Muscle layer of colon (tissue), 2 donors: ENCODE measurements around the gene LSR.

Experiments used
- H3K27ac ChIP-seq: one replicate; pipeline ENCODE4 v1.7.0; 2013; ENCODE audit warnings: low read depth, mild to moderate bottlenecking, low read length, moderate library complexity
- H3K27me3 ChIP-seq, 2 donors: one replicate each; pipeline ENCODE4 v1.7.0; 2013; ENCODE audit warnings: low read length in 2 of 2, mild to moderate bottlenecking in 2 of 2; ENCODE audit not compliant: insufficient read depth in 2 of 2, control insufficient read depth in 1 of 2
- H3K36me3 ChIP-seq: one replicate; pipeline ENCODE4 v1.7.0; 2013; ENCODE audit warnings: mild to moderate bottlenecking, low read length; ENCODE audit not compliant: insufficient read depth
- H3K4me1 ChIP-seq: one replicate; pipeline ENCODE4 v1.7.0; 2013; ENCODE audit warnings: mild to moderate bottlenecking, low read length; ENCODE audit not compliant: insufficient read depth
- H3K4me3 ChIP-seq, 2 donors: one replicate each; pipeline ENCODE4 v1.7.0; 2013; ENCODE audit warnings: low read length in 2 of 2, low read depth in 1 of 2, mild to moderate bottlenecking in 1 of 2, moderate library complexity in 1 of 2
- H3K9ac ChIP-seq: one replicate; pipeline ENCODE4 v1.7.0; 2013; ENCODE audit warnings: low read length
- H3K9me3 ChIP-seq: one replicate; pipeline ENCODE4 v1.7.0; 2013; ENCODE audit warnings: mild to moderate bottlenecking, low read length
- donor health status: abdominal sarcoma.
- donor health status: Adenocarcinoma of cecum.

LSR gene

DNA sequence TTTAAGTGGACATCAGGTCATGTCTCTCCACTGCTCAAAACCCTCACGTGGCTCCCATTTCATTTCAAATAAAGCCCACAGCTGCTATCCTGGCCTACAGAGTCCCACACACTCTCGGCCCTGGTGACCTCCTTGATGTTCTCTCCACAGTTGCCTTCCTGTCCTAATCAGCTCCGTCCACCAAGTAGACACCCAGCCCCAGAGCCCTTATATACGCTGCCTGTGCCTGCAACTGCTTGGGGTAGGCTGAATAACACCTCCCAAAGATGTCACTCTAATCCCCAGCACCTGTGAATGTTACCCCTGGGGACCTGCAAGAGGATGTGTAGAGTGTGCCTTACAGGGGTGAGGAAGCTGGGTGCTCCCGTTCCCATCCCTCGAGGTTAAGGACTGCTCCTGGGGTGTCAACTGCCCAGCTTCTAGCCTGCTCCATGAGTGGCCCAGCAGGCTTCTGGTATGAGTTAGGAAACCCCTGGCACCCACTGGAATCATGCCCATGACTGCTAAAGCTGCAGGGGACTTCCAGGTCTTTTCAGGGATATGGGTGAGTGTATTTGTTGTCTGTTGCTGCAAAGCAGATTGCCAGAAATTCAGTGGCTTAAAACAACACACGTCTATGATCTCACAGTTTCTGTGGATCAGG, 26.3 kb upstream of the LSR start:
- peaks cover 0 to 5% of the 10 kb centered on the region in 2 donors for H3K27me3 ChIP-seq
- no peaks in the 10 kb centered on the region for H3K4me1 ChIP-seq
- no peak overlapping the region for H3K27ac ChIP-seq
- no peak overlapping the region for H3K9ac ChIP-seq
- no peaks in the 10 kb centered on the region for H3K36me3 ChIP-seq
- no peak overlapping the region for H3K4me3 ChIP-seq
- H3K9me3 ChIP-seq: no peaks in the 10 kb centered on the region

DNA sequence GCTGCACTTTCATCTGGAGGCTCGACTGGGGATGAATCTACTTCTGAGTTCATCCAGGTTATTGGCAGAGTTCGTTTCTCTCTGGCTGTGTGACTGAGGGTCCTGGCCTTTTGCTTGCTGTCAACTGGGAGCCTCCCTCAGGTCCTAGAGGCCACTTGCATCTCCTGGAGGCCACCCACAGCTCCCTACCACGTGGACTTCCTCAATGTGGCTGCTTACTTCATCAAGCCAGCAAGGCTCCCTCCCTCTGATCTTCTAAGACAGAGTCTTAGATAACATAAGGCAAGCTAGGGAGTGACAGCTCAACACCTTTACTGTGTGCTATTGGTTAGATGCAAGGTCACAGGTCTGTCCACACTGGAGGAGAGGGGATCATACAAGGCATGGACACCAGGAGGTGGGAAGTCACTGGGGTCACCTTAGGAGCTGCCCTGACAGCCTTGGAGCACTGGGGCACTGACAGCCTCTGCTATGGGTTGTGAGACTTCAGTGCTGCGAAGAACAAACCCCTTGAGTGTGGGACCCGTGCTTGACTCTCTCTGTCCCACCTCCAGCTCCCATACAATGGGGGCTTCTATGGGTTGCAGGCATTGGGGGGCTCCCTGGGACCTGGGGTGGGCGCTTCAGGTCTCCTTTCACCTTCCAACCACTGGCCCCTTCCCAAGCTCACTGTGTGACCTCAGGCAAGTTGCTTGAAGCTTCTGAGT, 25.6 kb upstream of the LSR start:
- no peak overlapping the region for H3K9ac ChIP-seq

DNA sequence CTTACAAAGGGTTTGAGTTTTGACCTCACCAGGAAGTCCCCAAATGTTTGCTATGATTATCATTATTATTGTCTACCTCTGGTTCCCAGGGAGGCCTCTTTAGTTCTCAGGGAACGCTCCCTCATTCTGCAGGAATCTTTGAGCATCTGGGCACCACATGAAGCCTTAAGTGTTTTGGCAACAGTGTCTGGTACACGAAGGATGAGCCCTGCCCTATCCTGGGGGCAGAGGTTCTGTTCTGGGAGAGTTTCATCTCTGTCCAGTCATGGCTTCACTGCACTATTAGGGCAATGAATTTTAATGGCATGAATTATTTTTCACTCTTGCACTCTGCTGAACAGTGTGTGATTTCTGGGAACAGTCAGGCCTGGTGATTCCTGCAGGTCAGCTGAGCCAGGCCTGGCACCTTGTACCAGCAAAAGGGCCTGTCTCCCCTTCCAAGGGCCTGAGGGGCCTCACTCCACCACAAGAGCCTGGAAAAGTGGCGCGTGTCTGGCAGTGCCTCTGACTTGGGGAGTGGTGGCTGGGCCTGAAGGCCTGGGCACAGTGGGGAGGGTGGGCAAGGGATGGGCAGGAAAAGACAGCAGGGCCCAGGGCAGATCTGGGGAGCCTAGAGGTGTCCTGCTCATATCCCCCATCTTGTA, 24.8 kb upstream of the LSR start:
- H3K27ac ChIP-seq: no peak overlapping the region
- peaks cover 0 to 5% of the 10 kb centered on the region in 2 donors for H3K27me3 ChIP-seq
- H3K9ac ChIP-seq: no peak overlapping the region
- no peak overlapping the region for H3K4me3 ChIP-seq
- H3K4me1 ChIP-seq: no peaks in the 10 kb centered on the region
- H3K36me3 ChIP-seq: no peaks in the 10 kb centered on the region
- no peaks in the 10 kb centered on the region for H3K9me3 ChIP-seq

More for the DNA sequence above, 25.6 kb upstream of the LSR start:
- no peaks in the 10 kb centered on the region for H3K9me3 ChIP-seq
- no peak overlapping the region for H3K27ac ChIP-seq
- peaks cover 0 to 5% of the 10 kb centered on the region in 2 donors for H3K27me3 ChIP-seq
- H3K4me3 ChIP-seq: no peak overlapping the region
- no peaks in the 10 kb centered on the region for H3K4me1 ChIP-seq
- no peaks in the 10 kb centered on the region for H3K36me3 ChIP-seq

DNA sequence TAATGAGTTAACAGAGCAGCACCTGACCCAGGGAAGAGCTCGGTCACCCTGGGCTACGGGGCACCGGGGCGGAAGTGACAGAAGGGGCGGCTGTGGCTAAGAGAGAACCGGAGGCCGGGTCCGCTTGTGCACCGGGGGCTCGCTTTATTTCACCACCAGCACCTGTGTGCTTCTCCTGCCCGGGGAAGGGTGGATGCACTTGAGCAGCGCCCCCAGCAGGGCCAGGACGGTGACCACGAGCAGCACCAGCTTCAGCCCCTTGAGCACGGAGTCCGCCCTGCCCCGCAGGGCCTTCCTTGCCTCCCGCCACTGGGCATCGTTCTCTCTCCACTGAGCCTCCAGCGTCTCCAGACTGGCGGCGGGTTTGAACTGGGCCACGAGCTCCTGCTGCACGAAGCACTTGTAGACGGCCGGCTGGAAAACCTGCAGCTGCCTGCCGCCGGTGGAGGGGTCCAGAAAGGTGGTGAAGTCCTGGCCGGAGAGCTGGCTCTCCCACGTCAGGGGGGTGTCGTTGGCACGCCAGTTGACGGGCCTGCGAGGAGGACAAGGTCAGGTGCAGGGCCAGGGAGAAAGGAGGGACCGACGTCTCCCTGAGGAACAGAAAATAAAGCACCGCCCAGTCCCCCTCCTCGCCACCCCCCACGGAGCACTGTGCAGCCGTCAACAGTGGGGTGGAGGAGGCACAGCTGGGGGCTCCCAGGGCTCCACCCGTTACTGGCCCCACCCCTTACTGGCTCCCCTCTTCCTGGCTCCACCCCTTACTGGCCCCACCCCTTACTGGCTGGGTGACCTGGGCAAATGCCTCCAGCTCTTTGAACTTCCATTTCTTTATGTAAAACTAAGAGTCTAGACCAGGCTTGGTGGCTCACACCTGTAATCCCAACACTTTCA, 23.9 kb upstream of the LSR start:
- Histone ChIP-seq H3K36me3 (no peaks in the 10 kb centered on the region), H3K4me1 (no peaks in the 10 kb centered on the region), H3K27me3 (peaks cover 0 to 5% of the 10 kb centered on the region in 2 donors), H3K27ac (no peak overlapping the region), H3K9ac (no peak overlapping the region), H3K9me3 (no peaks in the 10 kb centered on the region), H3K4me3 (no peak overlapping the region)

DNA sequence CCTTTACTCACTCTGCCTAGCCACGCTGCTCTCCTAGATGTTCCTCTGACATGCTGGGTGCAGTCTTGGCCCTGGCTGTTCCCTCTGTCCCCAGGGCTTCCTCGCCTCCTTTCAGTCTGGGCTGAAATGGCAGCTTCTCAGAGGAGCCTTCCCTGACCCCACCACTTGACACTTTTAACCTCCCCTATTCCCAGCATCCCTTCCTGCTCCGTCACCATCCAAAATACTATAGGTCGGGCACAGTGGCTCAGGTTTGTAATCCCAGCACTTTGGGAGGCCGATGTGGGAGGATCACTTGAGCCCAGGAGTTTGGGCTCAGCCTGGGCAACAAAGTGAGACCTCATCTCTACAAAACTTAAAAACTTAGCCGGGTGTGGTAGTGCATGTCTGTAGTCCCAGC, 22.9 kb upstream of the LSR start:
- no peaks in the 10 kb centered on the region for H3K36me3 ChIP-seq

DNA sequence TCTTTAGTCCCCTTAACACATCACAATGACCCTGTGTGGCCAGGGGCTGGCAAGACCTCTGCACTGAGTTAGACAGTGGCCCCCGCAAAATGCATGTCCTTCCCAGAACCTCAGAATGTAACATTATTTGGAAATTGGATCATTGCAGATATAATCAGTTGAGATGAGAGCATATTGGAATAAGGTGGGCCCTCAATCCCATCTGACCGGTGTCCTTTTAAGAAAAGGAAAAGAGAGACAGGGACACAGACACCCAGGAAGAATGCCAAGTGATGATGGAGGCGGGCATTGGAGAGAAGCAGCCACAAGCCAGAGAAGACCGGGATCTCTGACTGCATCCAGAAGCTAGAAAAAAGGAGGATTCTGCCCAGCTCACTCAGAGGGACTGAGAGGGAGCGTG, 22.1 kb upstream of the LSR start:
- H3K4me1 ChIP-seq: no peaks in the 10 kb centered on the region
- H3K36me3 ChIP-seq: no peaks in the 10 kb centered on the region
- peaks cover 0 to 5% of the 10 kb centered on the region in 2 donors for H3K27me3 ChIP-seq
- no peak overlapping the region for H3K4me3 ChIP-seq
- H3K9ac ChIP-seq: no peak overlapping the region
- no peak overlapping the region for H3K27ac ChIP-seq
- H3K9me3 ChIP-seq: no peaks in the 10 kb centered on the region

More for the DNA sequence above, 22.9 kb upstream of the LSR start:
- Histone ChIP-seq H3K9me3 (no peaks in the 10 kb centered on the region), H3K9ac (no peak overlapping the region), H3K27me3 (peaks cover 0 to 5% of the 10 kb centered on the region in 2 donors), H3K4me1 (no peaks in the 10 kb centered on the region), H3K27ac (no peak overlapping the region), H3K4me3 (no peak overlapping the region)

DNA sequence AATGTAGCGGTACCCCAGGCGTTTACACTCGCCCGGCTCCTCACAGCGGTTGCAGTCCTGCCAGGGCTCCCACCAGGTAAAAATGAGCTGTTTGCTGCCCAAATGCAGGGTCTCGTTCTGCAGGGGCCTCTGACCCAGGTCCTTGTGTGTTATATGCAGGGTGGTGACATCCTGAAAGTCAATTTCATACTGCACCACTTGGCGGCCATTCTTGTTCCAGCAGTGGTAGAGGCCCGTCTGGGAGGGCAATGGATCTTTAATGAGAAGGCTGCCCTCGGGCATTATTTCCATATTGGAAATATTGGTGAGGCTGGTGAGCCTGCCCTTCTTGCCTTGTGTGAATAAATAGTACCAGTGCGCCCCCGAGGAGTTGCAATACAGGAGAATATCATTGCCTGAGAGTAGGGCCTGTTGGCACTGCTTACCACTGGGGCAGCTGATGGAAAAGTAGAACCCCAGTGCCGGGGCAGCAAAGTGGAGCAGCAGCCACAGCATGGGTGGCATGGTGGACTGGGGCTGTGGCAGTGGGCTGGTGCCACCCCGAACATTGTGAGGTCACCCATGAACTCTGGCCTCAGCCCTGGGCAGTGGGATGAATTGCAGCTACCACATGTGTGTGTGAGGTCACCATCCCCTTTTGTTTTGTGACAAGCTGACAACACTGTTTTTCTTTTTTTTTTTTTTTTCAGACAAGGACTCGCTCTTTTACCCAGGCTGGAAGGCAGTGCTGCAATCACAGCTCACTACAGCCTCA, 20.4 kb upstream of the LSR start, which contains the start of gene FAM187B:
FAM187B (minus strand) TSS at position 563 of the 754 bp plus-strand sequence; CDS start at position 504, 59 bp downstream.
- Histone ChIP-seq H3K27ac (no peak within 1 kb of the TSS), H3K9me3 (no peaks in the 10 kb centered on the region), H3K27me3 (peaks cover 0 to 5% of the 10 kb centered on the region in 2 donors), H3K4me1 (no peaks in the 10 kb centered on the region), H3K4me3 (no peak within 1 kb of the TSS), H3K36me3 (no peaks in the 10 kb centered on the region), H3K9ac (no peak within 1 kb of the TSS)

DNA sequence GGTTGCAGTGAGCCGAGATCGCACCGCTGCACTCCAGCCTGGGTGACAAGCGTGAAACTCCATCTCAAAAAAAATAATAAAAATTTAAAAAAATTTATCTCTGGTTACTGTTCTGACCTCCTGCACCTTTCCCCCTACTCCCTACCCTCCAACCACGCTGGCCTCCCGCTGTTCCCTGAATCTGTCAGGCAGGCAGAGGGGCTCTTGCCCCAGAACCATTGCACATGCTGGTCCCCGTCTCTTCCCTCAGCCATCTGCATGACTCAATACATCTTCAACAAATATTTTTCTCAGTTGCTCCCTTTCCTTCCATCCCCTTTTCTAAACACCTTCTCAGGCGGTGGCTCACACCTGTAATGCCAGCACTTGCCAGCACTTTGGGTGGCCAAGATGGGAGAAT, 19.2 kb upstream of the LSR start:
- no peaks in the 10 kb centered on the region for H3K4me1 ChIP-seq
- H3K9me3 ChIP-seq: no peaks in the 10 kb centered on the region
- H3K27me3 ChIP-seq: peaks cover 0 to 5% of the 10 kb centered on the region in 2 donors
- H3K27ac ChIP-seq: no peak overlapping the region
- no peak overlapping the region for H3K4me3 ChIP-seq
- no peak overlapping the region for H3K9ac ChIP-seq
- no peaks in the 10 kb centered on the region for H3K36me3 ChIP-seq

DNA sequence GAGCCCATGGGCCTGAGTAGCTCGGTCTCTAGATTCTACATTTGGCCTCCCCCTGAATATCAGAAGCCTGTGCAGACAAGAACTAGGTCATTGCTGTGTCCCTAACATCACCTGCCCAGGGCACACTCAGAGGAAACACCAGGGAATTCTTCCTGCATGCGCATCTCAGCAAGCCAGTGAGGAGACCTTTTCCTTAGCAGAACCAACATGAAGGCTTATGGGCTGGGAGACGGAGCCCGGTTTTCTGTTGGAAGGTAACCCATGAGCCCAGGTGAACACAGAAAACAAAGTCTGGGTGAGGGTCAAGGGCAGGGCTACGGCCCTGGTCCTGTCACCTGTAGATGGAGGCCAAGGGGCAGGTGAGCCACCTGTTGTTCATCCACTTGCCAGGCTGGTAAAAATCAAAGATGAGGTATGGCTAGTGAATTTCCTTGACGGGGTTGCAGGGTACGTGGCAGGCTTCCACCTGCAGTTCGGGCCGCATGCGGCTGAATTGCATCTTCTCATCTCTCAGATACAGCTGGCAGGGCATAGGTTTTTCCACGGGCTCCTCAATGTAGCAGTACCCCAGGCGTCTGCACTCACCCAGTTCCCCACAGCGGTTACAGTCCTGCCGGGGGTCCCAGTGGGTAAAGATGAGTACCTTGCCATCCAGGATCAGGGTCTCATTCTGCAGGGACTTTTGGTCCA, 16.7 kb upstream of the LSR start:
- Histone ChIP-seq H3K27ac (no peak overlapping the region), H3K36me3 (no peaks in the 10 kb centered on the region), H3K4me1 (no peaks in the 10 kb centered on the region), H3K27me3 (no peaks in the 10 kb centered on the region), H3K4me3 (no peak overlapping the region), H3K9me3 (no peaks in the 10 kb centered on the region), H3K9ac (no peak overlapping the region)

DNA sequence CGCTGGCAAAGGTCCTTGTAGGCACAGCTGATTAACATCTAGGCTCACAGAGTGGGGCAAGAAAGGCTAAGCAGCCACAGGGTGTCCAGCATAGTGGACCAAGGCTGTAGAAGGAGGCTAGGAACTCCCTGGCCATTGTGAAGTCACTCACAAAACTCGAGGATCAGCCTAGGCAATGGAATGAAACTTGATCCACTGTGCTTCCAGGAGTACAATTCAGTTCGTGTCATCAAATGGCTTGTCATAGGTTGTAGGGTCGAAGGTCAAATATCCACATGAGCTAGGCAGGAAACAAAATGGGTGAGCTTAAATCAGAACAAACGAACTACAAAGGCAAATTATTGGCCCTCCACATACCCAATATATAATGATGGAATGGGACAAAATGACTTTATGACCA, 15.9 kb upstream of the LSR start:
- Histone ChIP-seq H3K27me3 (no peaks in the 10 kb centered on the region), H3K4me1 (no peaks in the 10 kb centered on the region), H3K27ac (no peak overlapping the region), H3K9ac (no peak overlapping the region), H3K4me3 (no peak overlapping the region), H3K9me3 (no peaks in the 10 kb centered on the region), H3K36me3 (no peaks in the 10 kb centered on the region)
